PC-3 (cell line): ENCODE measurements around the gene USP1. TPM values are rescaled to one million over a fixed set of nuclear protein-coding genes. Genes with fewer than 3 reads are reported as not detected.

Experiments
- ATAC-seq: fragments of 200-7000 bp; cut with Tn5 transposase; 2 replicates; pipeline ENCODE4 v1.9.1; 2020; ENCODE audit warnings: mild to moderate bottlenecking, moderate library complexity
- BruUV-seq: library from RNA; stranded (reverse); fragments of 400-500 nt; replicated peaks from 2 replicates; lab custom pipeline; 2021; lab: Mats Ljungman, UMichigan
- CTCF ChIA-PET: fragments of 300-600 bp; sonication (Branson Sonifier 250); formaldehyde crosslinking; loops from one replicate; lab custom pipeline; 2022; ENCODE audit warnings: antibody characterized with exemption; lab: Charles Lee
- POLR2A ChIA-PET: fragments of 300-600 bp; sonication (Branson Sonifier 250); formaldehyde crosslinking; loops from one replicate; lab custom pipeline; 2022; ENCODE audit warnings: antibody characterized with exemption; ENCODE audit not compliant: unreplicated experiment; lab: Charles Lee
- DNase-seq: peaks from one replicate; pipeline ENCODE4 v3.0.0-alpha.2; 2015
- H2AFZ ChIP-seq: fragments of 300-600 bp; sonication (generic); 2 replicates; pipeline ENCODE4 v1.6.0; 2016; ENCODE audit warnings: antibody characterized with exemption, low read length
- H3F3A ChIP-seq: fragments of 300-600 bp; sonication (generic); one replicate; pipeline ENCODE4 v1.6.0; 2017; ENCODE audit warnings: antibody characterized with exemption, low read length, control low read depth, mild to moderate bottlenecking; ENCODE audit not compliant: unreplicated experiment
- H3K27ac ChIP-seq: fragments of 300-600 bp; sonication (generic); 2 replicates; pipeline ENCODE4 v1.5.1; 2016; ENCODE audit warnings: mild to moderate bottlenecking, low read length
- H3K27me3 ChIP-seq: fragments of 300-600 bp; sonication (generic); 2 replicates; pipeline ENCODE4 v1.6.1; 2016; ENCODE audit warnings: low read length, mixed read lengths
- H3K36me3 ChIP-seq: fragments of 300-600 bp; sonication (generic); 2 replicates; pipeline ENCODE4 v1.6.1; 2016; ENCODE audit warnings: low read depth, mixed run types, low read length, mixed read lengths
- H3K4me1 ChIP-seq: fragments of 300-600 bp; sonication (generic); 2 replicates; pipeline ENCODE4 v1.5.1; 2016; ENCODE audit warnings: low read length; ENCODE audit not compliant: insufficient read depth
- H3K4me2 ChIP-seq: fragments of 300-600 bp; sonication (generic); 2 replicates; pipeline ENCODE4 v1.6.0; 2016; ENCODE audit warnings: low read length
- H3K4me3 ChIP-seq: fragments of 300-600 bp; sonication (generic); 2 replicates; pipeline ENCODE4 v1.5.1; 2016; ENCODE audit warnings: mild to moderate bottlenecking, low read length, mixed read lengths
- H3K79me2 ChIP-seq: fragments of 300-600 bp; sonication (generic); 2 replicates; pipeline ENCODE4 v1.6.1; 2017; ENCODE audit warnings: low read length, mixed read lengths
- H3K9ac ChIP-seq: fragments of 300-600 bp; sonication (generic); 2 replicates; pipeline ENCODE4 v1.6.0; 2016; ENCODE audit warnings: mild to moderate bottlenecking, low read length
- H3K9me2 ChIP-seq: fragments of 300-600 bp; sonication (generic); replicated peaks from 2 replicates; pipeline ENCODE4 v1.6.1; 2016; ENCODE audit warnings: mixed run types, low read length, mixed read lengths
- H3K9me3 ChIP-seq: fragments of 300-600 bp; sonication (generic); 2 replicates; pipeline ENCODE4 v1.6.1; 2016; ENCODE audit warnings: low read length, mixed read lengths
- H4K20me1 ChIP-seq: fragments of 300-600 bp; sonication (generic); 2 replicates; pipeline ENCODE4 v1.6.1; 2016; ENCODE audit warnings: low read length, mixed read lengths
- EZH2 ChIP-seq: fragments of 300-600 bp; sonication (generic); IDR thresholded peaks from one replicate; pipeline ENCODE4 v1.6.1; 2017; ENCODE audit warnings: antibody characterized with exemption, mild to moderate bottlenecking, low read length; ENCODE audit not compliant: unreplicated experiment
- EZH2phosphoT487 ChIP-seq: fragments of 300-600 bp; sonication (generic); IDR thresholded peaks from 2 replicates; pipeline ENCODE4 v1.6.1; 2018; ENCODE audit warnings: mild to moderate bottlenecking, antibody characterized with exemption, low read length, borderline replicate concordance
- intact Hi-C: fragments of 100-400 bp; cut with micrococcal nuclease; formaldehyde crosslinking; loops from 2 replicates; pipeline ENCODE4 v1.9.0; 2023
- total RNA-seq: library from RNA; depleted of rRNA; stranded (reverse); fragments of >200 nt; gene quantifications from 2 replicates; pipeline ENCODE4 v1.2.3, GENCODE V29; 2014
- TF ChIP-seq, protein P1 (sequence below): fragments of 300-600 bp; sonication (generic); conservative IDR thresholded peaks from 2 replicates; pipeline ENCODE4 v1.5.1; 2017; ENCODE audit warnings: antibody characterized with exemption, low read depth, mild to moderate bottlenecking, low read length

USP1 gene
- total RNA-seq, 1 experiment from 2014 or later = 42.6 TPM

DNA sequence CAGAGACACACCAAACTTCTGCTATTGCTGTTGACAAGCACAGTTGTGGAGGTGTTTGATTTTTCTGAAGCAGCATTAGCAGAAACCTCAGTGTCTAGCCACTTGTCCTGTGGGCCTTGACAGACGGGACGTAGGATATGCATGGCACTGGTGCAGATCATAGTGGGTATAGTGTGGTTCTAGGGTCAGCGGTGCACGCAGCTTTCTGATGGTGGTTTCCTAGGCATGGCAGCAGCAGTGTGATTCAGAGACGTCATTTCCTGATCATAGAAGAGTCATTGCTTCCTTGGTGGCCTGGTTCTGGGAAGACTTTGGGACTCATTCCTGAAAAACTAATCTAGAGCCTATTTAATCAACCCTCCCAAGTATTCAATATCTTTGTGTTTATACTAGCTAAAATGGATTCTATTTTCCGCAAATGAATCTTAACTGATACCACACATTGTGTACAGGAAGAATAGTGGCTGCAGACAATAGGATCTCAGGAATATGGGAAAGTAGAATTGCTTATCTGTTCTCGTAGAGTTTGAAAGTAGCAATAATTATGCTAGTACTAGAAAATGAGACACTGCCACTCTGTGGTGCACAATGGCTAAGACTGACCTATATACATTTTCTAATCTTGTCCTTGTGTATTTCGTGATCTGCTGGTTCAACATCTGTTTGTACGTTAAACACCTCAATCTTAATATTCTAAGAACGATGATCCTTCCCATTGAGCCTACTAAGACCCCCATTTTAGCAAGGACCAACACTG is 2.8 kb upstream of the USP1 start:
- H3K4me2 ChIP-seq = no peak overlapping the region
- no peak overlapping the region for H3K27ac ChIP-seq
- ATAC-seq = no peak
- no peak overlapping the region for H3K9ac ChIP-seq
- CTCF ChIA-PET = no interaction called here
- no peaks in the 10 kb centered on the region for H3K36me3 ChIP-seq
- no peaks in the 10 kb centered on the region for H3K9me2 ChIP-seq
- peak; percentile 38 for DNase-seq
- POLR2A ChIA-PET = no interaction called here
- no peaks in the 10 kb centered on the region for H3K9me3 ChIP-seq
- intact Hi-C loops = loop anchor here (1.0 kb wide), 1 partner anchor 259 kb away; no protein-coding TSS in a partner anchor
- H3K4me1 ChIP-seq = peaks cover 6% of the 10 kb centered on the region
- H2AFZ ChIP-seq = no peak overlapping the region
- peaks cover 28% of the 10 kb centered on the region for H3K79me2 ChIP-seq
- BruUV-seq = no TSS peak
- H3K27me3 ChIP-seq = no peaks in the 10 kb centered on the region
- TF ChIP-seq, protein P1, sequence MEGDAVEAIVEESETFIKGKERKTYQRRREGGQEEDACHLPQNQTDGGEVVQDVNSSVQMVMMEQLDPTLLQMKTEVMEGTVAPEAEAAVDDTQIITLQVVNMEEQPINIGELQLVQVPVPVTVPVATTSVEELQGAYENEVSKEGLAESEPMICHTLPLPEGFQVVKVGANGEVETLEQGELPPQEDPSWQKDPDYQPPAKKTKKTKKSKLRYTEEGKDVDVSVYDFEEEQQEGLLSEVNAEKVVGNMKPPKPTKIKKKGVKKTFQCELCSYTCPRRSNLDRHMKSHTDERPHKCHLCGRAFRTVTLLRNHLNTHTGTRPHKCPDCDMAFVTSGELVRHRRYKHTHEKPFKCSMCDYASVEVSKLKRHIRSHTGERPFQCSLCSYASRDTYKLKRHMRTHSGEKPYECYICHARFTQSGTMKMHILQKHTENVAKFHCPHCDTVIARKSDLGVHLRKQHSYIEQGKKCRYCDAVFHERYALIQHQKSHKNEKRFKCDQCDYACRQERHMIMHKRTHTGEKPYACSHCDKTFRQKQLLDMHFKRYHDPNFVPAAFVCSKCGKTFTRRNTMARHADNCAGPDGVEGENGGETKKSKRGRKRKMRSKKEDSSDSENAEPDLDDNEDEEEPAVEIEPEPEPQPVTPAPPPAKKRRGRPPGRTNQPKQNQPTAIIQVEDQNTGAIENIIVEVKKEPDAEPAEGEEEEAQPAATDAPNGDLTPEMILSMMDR = peak; percentile 41; the same call in 1 of the 2 replicates
- TF ChIP-seq EZH2 = no peak
- no peak for TF ChIP-seq EZH2phosphoT487
- no peaks in the 10 kb centered on the region for H3F3A ChIP-seq
- peaks cover 13% of the 10 kb centered on the region for H4K20me1 ChIP-seq
- H3K4me3 ChIP-seq = no peak overlapping the region

DNA sequence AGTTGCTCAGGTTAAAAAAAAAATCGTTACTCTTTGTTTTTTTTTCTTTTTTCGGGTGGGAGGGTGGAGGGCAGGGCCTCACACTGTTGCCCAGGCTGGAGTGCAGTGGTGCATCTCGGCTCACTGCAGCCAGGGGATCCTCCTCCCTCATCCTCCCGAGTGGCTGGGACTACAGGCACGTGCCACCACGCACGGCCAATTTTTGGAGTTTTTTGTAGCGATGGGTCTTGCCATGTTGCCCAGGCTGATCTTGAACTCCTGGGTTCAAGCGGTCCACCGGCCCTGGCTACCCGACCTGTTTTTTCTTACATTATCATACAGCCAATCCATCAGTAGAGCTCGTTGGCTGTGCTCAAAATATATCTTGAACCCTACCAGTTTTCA is 2.2 kb upstream of the USP1 start:
- DNase-seq (no peak), ATAC-seq (no peak)
- CTCF ChIA-PET = no interaction called here
- Histone ChIP-seq H3K36me3 (no peaks in the 10 kb centered on the region), H3K9me3 (no peaks in the 10 kb centered on the region), H3K9ac (no peak overlapping the region), H2AFZ (no peak overlapping the region), H3K4me2 (no peak overlapping the region), H3F3A (no peaks in the 10 kb centered on the region), H3K4me1 (peaks cover 10% of the 10 kb centered on the region), H4K20me1 (peaks cover 17% of the 10 kb centered on the region), H3K27me3 (no peaks in the 10 kb centered on the region), H3K4me3 (no peak overlapping the region), H3K9me2 (no peaks in the 10 kb centered on the region), H3K27ac (no peak overlapping the region), H3K79me2 (peaks cover 34% of the 10 kb centered on the region)
- intact Hi-C loops = loop anchor here (1.0 to 5.0 kb wide), 3 partner anchors 63 to 313 kb away; no protein-coding TSS in a partner anchor
- no TSS peak for BruUV-seq
- TF ChIP-seq, protein P1 = 0 out of 2 replicates have a peak, but pooled peaks have one; percentile 4
- TF ChIP-seq EZH2phosphoT487 (no peak), EZH2 (no peak)
- POLR2A ChIA-PET = no interaction called here
